Liver (tissue), 3 donors: Measurements from ENCODE around the gene APOL4.

Experiments
- NR2F2 ChIP-seq: IDR thresholded peaks from 2 replicates; pipeline ENCODE4 v1.6.1; 2016; ENCODE audit warnings: antibody characterized with exemption
- RAD21 ChIP-seq, 2 donors: IDR thresholded peaks; 2 replicates each; pipeline ENCODE4 v1.6.1; 2016; ENCODE audit warnings: antibody characterized with exemption in 2 of 2, mild to moderate bottlenecking in 2 of 2
- TF ChIP-seq, protein P1 (sequence below): IDR thresholded peaks from 2 replicates; pipeline ENCODE4 v1.6.1; 2016; ENCODE audit warnings: antibody characterized with exemption, mild to moderate bottlenecking
- TF ChIP-seq, protein P2 (sequence below): IDR thresholded peaks from 2 replicates; pipeline ENCODE4 v1.6.1; 2016; ENCODE audit warnings: antibody characterized with exemption
- TF ChIP-seq, protein P3 (sequence below): fragments of 150-350 bp; IDR thresholded peaks from 2 replicates; pipeline ENCODE4 v1.5.1; 2017; ENCODE audit warnings: improper control_type of control experiment, low read depth, low read length; ENCODE audit not compliant: missing input control
- donor health status: healthy.
- donor health status: healthy.

DNA sequence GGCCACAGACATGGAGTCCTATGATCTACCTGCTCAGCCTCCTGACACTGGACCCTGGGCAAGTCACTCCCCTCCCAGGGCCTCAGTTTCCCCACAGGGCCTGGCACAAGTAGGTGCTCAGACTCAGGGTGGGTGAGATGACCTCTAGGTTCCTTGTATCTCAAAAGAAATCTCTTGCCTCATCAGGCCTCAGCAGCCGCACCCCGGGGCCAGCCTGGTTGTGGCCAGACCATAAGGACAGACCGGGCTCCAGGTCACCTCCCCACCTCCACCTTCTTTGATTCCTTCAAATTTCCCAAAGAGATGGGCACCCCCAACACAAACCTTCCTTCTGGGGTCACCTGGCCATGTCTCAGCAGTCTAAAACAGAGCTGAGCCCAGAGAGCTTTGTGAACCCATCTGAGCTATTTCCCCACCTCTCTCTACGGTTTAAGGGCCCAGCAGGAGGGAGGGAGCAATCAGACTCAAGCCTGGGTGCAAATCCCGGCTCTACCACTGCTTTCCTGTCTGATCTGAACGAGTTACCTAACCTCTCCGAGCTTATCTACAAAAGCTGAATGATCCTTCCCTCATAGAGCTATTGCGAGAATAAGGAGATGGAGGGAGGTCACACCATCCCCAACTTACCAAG, 2.5 kb upstream of the APOL4 start:
- TF ChIP-seq, protein P1, sequence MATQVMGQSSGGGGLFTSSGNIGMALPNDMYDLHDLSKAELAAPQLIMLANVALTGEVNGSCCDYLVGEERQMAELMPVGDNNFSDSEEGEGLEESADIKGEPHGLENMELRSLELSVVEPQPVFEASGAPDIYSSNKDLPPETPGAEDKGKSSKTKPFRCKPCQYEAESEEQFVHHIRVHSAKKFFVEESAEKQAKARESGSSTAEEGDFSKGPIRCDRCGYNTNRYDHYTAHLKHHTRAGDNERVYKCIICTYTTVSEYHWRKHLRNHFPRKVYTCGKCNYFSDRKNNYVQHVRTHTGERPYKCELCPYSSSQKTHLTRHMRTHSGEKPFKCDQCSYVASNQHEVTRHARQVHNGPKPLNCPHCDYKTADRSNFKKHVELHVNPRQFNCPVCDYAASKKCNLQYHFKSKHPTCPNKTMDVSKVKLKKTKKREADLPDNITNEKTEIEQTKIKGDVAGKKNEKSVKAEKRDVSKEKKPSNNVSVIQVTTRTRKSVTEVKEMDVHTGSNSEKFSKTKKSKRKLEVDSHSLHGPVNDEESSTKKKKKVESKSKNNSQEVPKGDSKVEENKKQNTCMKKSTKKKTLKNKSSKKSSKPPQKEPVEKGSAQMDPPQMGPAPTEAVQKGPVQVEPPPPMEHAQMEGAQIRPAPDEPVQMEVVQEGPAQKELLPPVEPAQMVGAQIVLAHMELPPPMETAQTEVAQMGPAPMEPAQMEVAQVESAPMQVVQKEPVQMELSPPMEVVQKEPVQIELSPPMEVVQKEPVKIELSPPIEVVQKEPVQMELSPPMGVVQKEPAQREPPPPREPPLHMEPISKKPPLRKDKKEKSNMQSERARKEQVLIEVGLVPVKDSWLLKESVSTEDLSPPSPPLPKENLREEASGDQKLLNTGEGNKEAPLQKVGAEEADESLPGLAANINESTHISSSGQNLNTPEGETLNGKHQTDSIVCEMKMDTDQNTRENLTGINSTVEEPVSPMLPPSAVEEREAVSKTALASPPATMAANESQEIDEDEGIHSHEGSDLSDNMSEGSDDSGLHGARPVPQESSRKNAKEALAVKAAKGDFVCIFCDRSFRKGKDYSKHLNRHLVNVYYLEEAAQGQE, result no peak
- TF ChIP-seq NR2F2 (no peak), RAD21 (IDR thresholded peaks at IDR 0.05) (no peak)
- TF ChIP-seq, protein P2, sequence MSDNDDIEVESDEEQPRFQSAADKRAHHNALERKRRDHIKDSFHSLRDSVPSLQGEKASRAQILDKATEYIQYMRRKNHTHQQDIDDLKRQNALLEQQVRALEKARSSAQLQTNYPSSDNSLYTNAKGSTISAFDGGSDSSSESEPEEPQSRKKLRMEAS, result no peak
- TF ChIP-seq, protein P3, sequence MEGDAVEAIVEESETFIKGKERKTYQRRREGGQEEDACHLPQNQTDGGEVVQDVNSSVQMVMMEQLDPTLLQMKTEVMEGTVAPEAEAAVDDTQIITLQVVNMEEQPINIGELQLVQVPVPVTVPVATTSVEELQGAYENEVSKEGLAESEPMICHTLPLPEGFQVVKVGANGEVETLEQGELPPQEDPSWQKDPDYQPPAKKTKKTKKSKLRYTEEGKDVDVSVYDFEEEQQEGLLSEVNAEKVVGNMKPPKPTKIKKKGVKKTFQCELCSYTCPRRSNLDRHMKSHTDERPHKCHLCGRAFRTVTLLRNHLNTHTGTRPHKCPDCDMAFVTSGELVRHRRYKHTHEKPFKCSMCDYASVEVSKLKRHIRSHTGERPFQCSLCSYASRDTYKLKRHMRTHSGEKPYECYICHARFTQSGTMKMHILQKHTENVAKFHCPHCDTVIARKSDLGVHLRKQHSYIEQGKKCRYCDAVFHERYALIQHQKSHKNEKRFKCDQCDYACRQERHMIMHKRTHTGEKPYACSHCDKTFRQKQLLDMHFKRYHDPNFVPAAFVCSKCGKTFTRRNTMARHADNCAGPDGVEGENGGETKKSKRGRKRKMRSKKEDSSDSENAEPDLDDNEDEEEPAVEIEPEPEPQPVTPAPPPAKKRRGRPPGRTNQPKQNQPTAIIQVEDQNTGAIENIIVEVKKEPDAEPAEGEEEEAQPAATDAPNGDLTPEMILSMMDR, result no peak
